Measurements from ENCODE around the gene SPATA9. TPM values are rescaled to one million over a fixed set of nuclear protein-coding genes. Genes with fewer than 3 reads are reported as not detected.
"Not testable (repeated sequence)": the region's sequence is repeated elsewhere in the genome, so short reads cannot be mapped to it uniquely, and the experiment has no call there.

Gene SPATA9
- total and polyA plus RNA-seq, 10 donors = 0.23 to 2.8 (median 1.1) TPM; not detected in 1

DNA sequence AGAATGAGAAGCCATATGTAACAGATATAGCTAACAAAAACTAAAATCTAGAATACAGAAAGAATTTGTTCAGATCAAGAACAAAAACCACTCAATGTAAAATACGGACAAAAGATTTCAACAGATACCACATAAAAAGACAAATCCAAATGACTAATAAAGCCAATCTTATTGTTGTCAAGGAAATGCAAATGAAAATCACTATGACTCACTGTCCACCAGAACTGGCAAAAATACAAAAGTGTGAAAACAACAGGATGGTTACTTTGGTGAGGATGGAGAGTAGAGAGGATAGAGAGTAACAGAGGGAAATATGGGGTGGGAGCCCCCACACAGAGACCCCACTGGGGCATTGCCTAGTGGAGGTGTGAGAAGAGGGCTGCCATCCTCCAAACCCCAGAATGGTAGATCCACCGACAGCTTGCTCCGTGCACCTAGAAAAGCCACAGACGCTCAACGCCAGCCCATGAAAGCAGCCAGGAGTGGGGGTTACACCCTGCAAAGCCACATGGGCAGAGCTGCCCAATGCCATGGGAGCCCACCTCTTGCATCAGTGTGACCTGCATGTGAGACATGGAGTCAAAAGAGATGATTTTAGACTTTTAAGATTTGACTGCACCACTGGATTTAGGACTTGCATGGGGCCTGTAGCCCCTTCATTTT lies 33.1 kb upstream of the SPATA9 start:
- Histone ChIP-seq H3K9me3 (no peaks in the 10 kb centered on the region), H3K27me3 (replicated peaks in 1 of 7) (no peaks in the 10 kb centered on the region), H3K36me3 (no peaks in the 10 kb centered on the region), H3K27ac (no peak overlapping the region), H3K4me3 (no peak overlapping the region), H3K4me1 (peaks cover 0 to 22% (median 11%) of the 10 kb centered on the region in 6 donors)
- intact Hi-C loops (cut with DNase I; ENCODE audit: low total_unique reads) = no loop called here
- 71 to 91% (median 80%) methylated on average over 5 of the region's 5 CpGs for WGBS, 5 donors
- TF ChIP-seq POLR2A (IDR thresholded peaks at IDR 0.05) = no peak
- TF ChIP-seq POLR2AphosphoS5 (IDR thresholded peaks at IDR 0.05) = no peak
- TF ChIP-seq, protein P1, sequence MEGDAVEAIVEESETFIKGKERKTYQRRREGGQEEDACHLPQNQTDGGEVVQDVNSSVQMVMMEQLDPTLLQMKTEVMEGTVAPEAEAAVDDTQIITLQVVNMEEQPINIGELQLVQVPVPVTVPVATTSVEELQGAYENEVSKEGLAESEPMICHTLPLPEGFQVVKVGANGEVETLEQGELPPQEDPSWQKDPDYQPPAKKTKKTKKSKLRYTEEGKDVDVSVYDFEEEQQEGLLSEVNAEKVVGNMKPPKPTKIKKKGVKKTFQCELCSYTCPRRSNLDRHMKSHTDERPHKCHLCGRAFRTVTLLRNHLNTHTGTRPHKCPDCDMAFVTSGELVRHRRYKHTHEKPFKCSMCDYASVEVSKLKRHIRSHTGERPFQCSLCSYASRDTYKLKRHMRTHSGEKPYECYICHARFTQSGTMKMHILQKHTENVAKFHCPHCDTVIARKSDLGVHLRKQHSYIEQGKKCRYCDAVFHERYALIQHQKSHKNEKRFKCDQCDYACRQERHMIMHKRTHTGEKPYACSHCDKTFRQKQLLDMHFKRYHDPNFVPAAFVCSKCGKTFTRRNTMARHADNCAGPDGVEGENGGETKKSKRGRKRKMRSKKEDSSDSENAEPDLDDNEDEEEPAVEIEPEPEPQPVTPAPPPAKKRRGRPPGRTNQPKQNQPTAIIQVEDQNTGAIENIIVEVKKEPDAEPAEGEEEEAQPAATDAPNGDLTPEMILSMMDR (IDR thresholded peaks at IDR 0.05 in 8 of 11, conservative IDR thresholded peaks at IDR 0.05 in 3 of 11) = no peak
- no peak for DNase-seq

DNA sequence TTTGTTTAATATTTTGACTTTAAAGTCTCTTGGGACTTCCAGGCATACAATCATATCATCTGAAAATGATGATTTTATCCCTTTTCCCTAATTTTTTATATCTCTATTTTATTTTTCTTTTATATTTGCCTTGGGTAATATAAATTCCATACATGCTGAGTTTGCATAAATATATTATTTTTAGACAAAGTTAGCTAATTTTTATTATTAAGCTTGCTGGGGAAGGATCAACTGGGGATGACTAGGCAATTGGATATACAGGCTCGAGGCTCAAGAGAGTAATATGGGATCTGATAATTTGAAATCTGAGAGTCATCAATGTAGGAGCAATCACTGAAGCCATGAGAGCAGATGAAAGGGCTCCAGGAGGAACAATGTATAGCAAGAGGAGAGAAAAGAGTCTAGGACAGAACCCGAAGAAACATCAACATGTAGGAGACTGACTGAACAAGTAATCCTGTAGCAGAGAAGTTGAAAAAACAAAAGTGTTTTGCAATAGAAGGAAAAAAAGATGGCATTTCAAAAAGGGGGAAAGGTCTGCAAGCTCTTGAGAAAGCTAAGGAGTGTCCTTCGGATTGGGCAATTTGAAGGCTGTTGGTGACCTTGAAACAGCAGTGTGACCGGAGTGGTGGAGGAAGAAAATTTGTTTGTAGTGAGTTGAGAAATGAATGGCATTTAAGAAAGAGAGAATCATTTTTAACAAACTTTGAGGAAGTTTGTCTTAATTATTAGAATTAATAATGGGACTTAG lies 31.3 kb upstream of the SPATA9 start:
- intact Hi-C loops (cut with DNase I; ENCODE audit: low total_unique reads) = no loop called here
- Histone ChIP-seq H3K27ac (no peak overlapping the region), H3K9me3 (no peaks in the 10 kb centered on the region), H3K27me3 (replicated peaks in 1 of 7) (no peaks in the 10 kb centered on the region), H3K36me3 (no peaks in the 10 kb centered on the region), H3K4me1 (peaks cover 0 to 22% (median 11%) of the 10 kb centered on the region in 6 donors), H3K4me3 (no peak overlapping the region)
- no peak for DNase-seq
- WGBS, 5 donors = 52 to 75% (median 68%) methylated on average over 4 of the region's 4 CpGs
- TF ChIP-seq POLR2A (IDR thresholded peaks at IDR 0.05) = no peak
- TF ChIP-seq, protein P1 (IDR thresholded peaks at IDR 0.05 in 8 of 11, conservative IDR thresholded peaks at IDR 0.05 in 3 of 11) = no peak
- TF ChIP-seq POLR2AphosphoS5 (IDR thresholded peaks at IDR 0.05) = no peak

DNA sequence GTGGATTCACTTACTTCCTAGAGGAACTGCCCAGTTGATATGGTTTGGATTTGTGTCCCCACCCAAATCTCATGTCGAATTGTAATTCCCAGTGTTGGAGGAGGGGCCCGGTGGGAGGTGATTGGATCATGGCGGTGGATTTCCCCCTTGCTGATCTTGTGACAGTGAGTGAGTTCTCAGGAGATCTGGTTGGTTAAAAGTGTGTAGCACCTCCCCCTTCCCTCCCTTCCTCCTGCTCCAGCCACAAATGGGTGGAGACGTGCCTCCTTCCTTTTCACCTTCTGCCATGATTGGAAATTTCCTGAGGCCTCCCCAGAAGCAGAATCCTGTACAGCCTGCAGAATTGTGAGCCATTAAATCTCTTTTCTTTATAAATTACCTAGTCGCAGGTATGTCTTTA lies 30.5 kb upstream of the SPATA9 start:
- H3K4me1 ChIP-seq = peaks cover 0 to 16% (median 8%) of the 10 kb centered on the region in 6 donors
- WGBS, 5 donors = 84 to 91% (median 88%) methylated on average over 4 to 5 of the region's 5 CpGs
- DNase-seq; H3K36me3 ChIP-seq; H3K27ac ChIP-seq; H3K9me3 ChIP-seq; H3K4me3 ChIP-seq; H3K27me3 ChIP-seq (replicated peaks in 1 of 7); intact Hi-C loops (cut with DNase I; ENCODE audit: low total_unique reads): not testable (repeated sequence)

DNA sequence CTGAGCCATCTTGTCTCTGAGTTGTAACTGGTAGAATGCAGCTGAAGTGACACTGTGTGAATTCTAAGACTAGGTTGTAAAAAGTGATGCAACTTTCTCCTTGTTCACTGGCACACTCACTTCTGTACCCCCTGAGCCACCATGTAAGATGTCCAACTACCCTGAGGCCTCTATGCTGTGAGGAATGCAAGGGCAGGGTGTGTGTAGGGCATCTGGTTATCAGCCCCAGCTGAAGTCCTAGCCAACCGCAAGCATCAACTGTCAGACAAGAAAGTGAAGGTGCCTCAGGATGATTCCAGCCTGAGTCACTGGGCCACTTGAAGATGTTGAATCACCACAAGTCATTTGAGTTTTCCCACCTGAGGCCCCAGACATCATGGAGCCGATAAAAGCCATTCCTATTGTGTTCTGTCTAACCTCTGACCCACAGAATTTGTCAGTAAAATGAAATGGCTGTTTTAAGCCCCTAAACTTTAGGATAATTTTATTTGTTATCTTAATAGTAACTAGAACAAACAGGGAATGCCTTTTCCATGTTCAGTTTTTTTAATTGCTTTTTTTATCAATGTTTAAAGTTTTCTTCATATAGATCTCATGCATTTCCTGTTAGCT lies 29.7 kb upstream of the SPATA9 start:
- no peaks in the 10 kb centered on the region for H3K27me3 ChIP-seq (replicated peaks in 1 of 7)
- peaks cover 0 to 11% (median under 1%) of the 10 kb centered on the region in 6 donors for H3K4me1 ChIP-seq
- no peak overlapping the region for H3K27ac ChIP-seq
- no peaks in the 10 kb centered on the region for H3K9me3 ChIP-seq
- WGBS, 5 donors = 81 to 91% (median 84%) methylated on average over 2 of the region's 2 CpGs
- DNase-seq = no peak
- no peaks in the 10 kb centered on the region for H3K36me3 ChIP-seq
- TF ChIP-seq, protein P1 (IDR thresholded peaks at IDR 0.05 in 8 of 11, conservative IDR thresholded peaks at IDR 0.05 in 3 of 11) = no peak
- TF ChIP-seq POLR2AphosphoS5 (IDR thresholded peaks at IDR 0.05) (no peak), POLR2A (IDR thresholded peaks at IDR 0.05) (no peak)
- intact Hi-C loops (cut with DNase I; ENCODE audit: low total_unique reads) = no loop called here
- no peak overlapping the region for H3K4me3 ChIP-seq

Data from spleen (tissue), 11 donors.